Tibial nerve (tissue), 4 donors: Measurements from ENCODE around the gene B4GALNT2.

Experiments
- CTCF ChIP-seq, 5 experiments: fragments of 200-600 bp in 3 of 5; fragments of 450-650 bp in 2 of 5; sonication (generic) in 3 of 5; IDR thresholded peaks; one replicate each; pipeline ENCODE4 v1.5.1; 2016 to 2019; ENCODE audit warnings: antibody characterized with exemption in 5 of 5, mild to moderate bottlenecking in 3 of 5, moderate library complexity in 2 of 5
- EP300 ChIP-seq, 2 donors: sonication (generic); formaldehyde crosslinking; IDR thresholded peaks; one replicate each; pipeline ENCODE4 v1.6.1; 2017; ENCODE audit warnings: antibody characterized with exemption in 2 of 2, mild to moderate bottlenecking in 1 of 2

DNA sequence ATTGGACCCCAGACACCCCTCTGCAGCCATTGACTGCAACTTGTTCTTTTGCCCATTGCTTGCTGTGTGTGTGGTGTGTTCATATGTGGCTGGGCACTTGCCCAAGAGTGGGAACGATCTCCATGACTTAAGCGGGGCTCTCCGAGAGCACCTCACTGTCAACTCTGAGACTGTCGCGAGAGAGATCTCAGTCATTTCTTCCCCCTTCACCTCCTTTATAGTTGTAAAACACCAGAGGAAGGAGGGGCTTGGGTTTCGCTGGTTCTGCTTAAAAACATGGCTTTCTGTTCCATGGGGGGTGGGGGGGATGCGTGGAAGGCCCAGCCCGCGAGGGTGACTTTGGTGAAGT lies 90.6 kb downstream of the B4GALNT2 start:
- TF ChIP-seq CTCF (IDR thresholded peaks at IDR 0.05) (no peak), EP300 (IDR thresholded peaks at IDR 0.05) (no peak)
